ELR (cell line): ENCODE measurements around the gene SRRT.

Source experiments
- DNase-seq: peaks from one replicate; pipeline ENCODE4 v3.0.0-alpha.2; 2015; ENCODE audit warnings: low read depth

Gene SRRT

GRCh38 chr7:100882201-100882600 lies 7.3 kb downstream of the SRRT start:
- no peak for DNase-seq

GRCh38 chr7:100882785-100883526 lies 8.1 kb downstream of the SRRT start:
- no peak for DNase-seq

- DNase-seq = no peak
These were observed 10.0 kb downstream of the SRRT start for GRCh38 chr7:100884736-100885439.

- DNase-seq = no peak
These were observed 10.7 kb downstream of the SRRT start for GRCh38 chr7:100885440-100886141.

GRCh38 chr7:100886142-100886935 lies 11.4 kb downstream of the SRRT start:
- DNase-seq = no peak

GRCh38 chr7:100886936-100887515 lies 12.1 kb downstream of the SRRT start:
- DNase-seq = no peak

- DNase-seq = no peak
These were observed 12.8 kb downstream of the SRRT start for GRCh38 chr7:100887516-100888290.

- DNase-seq = no peak
These were observed 13.5 kb downstream of the SRRT start for GRCh38 chr7:100888291-100888987.

GRCh38 chr7:100888988-100889750 lies 14.3 kb downstream of the SRRT start, which contains the start of gene UFSP1:
UFSP1 (minus strand) TSS chr7:100889715; CDS start chr7:100889271, 444 bp downstream.
- DNase-seq = no peak

- no peak for DNase-seq
These were observed 16.0 kb downstream of the SRRT start for GRCh38 chr7:100890653-100891567.

- DNase-seq = peak; percentile 68
These were observed 16.8 kb downstream of the SRRT start for GRCh38 chr7:100891568-100892247.

GRCh38 chr7:100892364-100893317 lies 17.7 kb downstream of the SRRT start:
- no peak for DNase-seq

- no peak for DNase-seq
These were observed 18.5 kb downstream of the SRRT start for GRCh38 chr7:100893318-100893895.

- DNase-seq = no peak
These were observed 19.2 kb downstream of the SRRT start for GRCh38 chr7:100893910-100894721.
